Psoas muscle (tissue), 8 donors: Measurements from ENCODE around the gene CACNA1C. TPM values are rescaled to one million over a fixed set of nuclear protein-coding genes. Genes with fewer than 3 reads are reported as not detected.

Experiments
- ATAC-seq, 4 donors: fragments of 200-7000 bp; cut with Tn5 transposase; one replicate each; pipeline ENCODE4 v1.9.1; 2020; ENCODE audit warnings: moderate library complexity in 3 of 4, mild to moderate bottlenecking in 2 of 4
- DNase-seq, 2 donors: peaks; one replicate each; pipeline ENCODE4 v3.0.0-alpha.2; 2020
- H3K27ac ChIP-seq: fragments of 200-600 bp; one replicate; pipeline ENCODE4 v1.8.0; 2022
- H3K27me3 ChIP-seq, 3 donors: fragments of 200-600 bp in 1 of 3; one replicate each; pipeline versions ENCODE4 v1.6.1 to v1.8.0; 2013 to 2022; ENCODE audit warnings: low read length in 2 of 3, mild to moderate bottlenecking in 2 of 3, moderate library complexity in 1 of 3; ENCODE audit not compliant: insufficient read depth in 3 of 3
- H3K36me3 ChIP-seq, 2 donors: fragments of 200-600 bp in 1 of 2; one replicate each; pipeline versions ENCODE4 v1.6.1 to v1.8.0; 2013 to 2022; ENCODE audit warnings: low read depth in 1 of 2, mild to moderate bottlenecking in 1 of 2, moderate library complexity in 1 of 2; ENCODE audit not compliant: insufficient read depth in 1 of 2
- H3K4me1 ChIP-seq: fragments of 200-600 bp; one replicate; pipeline ENCODE4 v1.8.0; 2022
- H3K4me3 ChIP-seq: fragments of 200-600 bp; one replicate; pipeline ENCODE4 v1.8.0; 2022; ENCODE audit warnings: mild to moderate bottlenecking
- H3K9me3 ChIP-seq: fragments of 200-600 bp; one replicate; pipeline ENCODE4 v1.8.0; 2022
- WGBS, 3 donors: extraction: QIAGEN DNeasy Blood & Tissue Kit; methylation state at CpG; one replicate each; pipeline versions ENCODE4 v1.1.6 to v1.1.7; 2013; 5-methylcytosine and 5-hydroxymethylcytosine counted together
- intact Hi-C, 2 donors: fragments of 100-400 bp; cut with DNase I; formaldehyde crosslinking; loops; one replicate each; pipeline versions ENCODE4 v1.11.0 to v1.14.2; 2022
- polyA plus RNA-seq, 3 donors: library from polyadenylated mRNA; stranded (reverse); fragments of 200-250 nt; gene quantifications; one replicate each; pipeline ENCODE4 v1.2.3, GENCODE V29; 2013
- total RNA-seq, 4 donors: library from RNA; stranded (reverse); fragmentation: NEBNext Ultra II Directional in 2 of 4; extraction: Animal tissue kit (Norgen Biotek cat#: 25700) in 2 of 4; gene quantifications; one replicate each; pipeline versions ENCODE4 v1.2.1 to v1.2.4, GENCODE V29; 2021 to 2023
- TF ChIP-seq, protein P1 (sequence below): fragments of 200-600 bp; IDR thresholded peaks from one replicate; pipeline ENCODE4 v1.8.0; 2022; ENCODE audit warnings: antibody characterized with exemption
- donor health status: healthy with polysubstance abuse.
- donor health status: DM: no; HTN: no; CAD: no; lungs with moderate emphysema.
- donor health status: Bipolar disorder and iron deficiency.
- donor health status: healthy.
- donor health status: DM: yes; HTN: yes; CAD: no.
- donor health status: DM: no; HTN: no; CAD: no.
- donor health status: DM: no; HTN: no; CAD: no.
- donor health status: DM: yes; HTN: yes; CAD: no.

Gene CACNA1C
- total and polyA plus RNA-seq, 7 donors: 0.26 to 2.9 (median 0.95) TPM

- WGBS, 3 donors: 40 to 47% (median 44%) methylated on average over 21 of the region's 21 CpGs
- Histone ChIP-seq H3K27ac (no peak overlapping the region), H3K4me1 (no peaks in the 10 kb centered on the region), H3K36me3 (no peaks in the 10 kb centered on the region), H3K9me3 (no peaks in the 10 kb centered on the region), H3K27me3 (peaks cover 2 to 49% (median 19%) of the 10 kb centered on the region in 3 donors), H3K4me3 (no peak overlapping the region)
- intact Hi-C loops: loop anchor here (1.0 to 10.0 kb wide), 4 partner anchors 228 to 526 kb away; no protein-coding TSS in a partner anchor
- DNase-seq (peak; percentile 53 to 77), ATAC-seq (peak; percentile 34 to 55 (median 46))
- TF ChIP-seq, protein P1, sequence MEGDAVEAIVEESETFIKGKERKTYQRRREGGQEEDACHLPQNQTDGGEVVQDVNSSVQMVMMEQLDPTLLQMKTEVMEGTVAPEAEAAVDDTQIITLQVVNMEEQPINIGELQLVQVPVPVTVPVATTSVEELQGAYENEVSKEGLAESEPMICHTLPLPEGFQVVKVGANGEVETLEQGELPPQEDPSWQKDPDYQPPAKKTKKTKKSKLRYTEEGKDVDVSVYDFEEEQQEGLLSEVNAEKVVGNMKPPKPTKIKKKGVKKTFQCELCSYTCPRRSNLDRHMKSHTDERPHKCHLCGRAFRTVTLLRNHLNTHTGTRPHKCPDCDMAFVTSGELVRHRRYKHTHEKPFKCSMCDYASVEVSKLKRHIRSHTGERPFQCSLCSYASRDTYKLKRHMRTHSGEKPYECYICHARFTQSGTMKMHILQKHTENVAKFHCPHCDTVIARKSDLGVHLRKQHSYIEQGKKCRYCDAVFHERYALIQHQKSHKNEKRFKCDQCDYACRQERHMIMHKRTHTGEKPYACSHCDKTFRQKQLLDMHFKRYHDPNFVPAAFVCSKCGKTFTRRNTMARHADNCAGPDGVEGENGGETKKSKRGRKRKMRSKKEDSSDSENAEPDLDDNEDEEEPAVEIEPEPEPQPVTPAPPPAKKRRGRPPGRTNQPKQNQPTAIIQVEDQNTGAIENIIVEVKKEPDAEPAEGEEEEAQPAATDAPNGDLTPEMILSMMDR: peak; percentile 64
These were observed 4.4 kb downstream of the CACNA1C start for GRCh38 chr12:2057041-2057794.

DNA sequence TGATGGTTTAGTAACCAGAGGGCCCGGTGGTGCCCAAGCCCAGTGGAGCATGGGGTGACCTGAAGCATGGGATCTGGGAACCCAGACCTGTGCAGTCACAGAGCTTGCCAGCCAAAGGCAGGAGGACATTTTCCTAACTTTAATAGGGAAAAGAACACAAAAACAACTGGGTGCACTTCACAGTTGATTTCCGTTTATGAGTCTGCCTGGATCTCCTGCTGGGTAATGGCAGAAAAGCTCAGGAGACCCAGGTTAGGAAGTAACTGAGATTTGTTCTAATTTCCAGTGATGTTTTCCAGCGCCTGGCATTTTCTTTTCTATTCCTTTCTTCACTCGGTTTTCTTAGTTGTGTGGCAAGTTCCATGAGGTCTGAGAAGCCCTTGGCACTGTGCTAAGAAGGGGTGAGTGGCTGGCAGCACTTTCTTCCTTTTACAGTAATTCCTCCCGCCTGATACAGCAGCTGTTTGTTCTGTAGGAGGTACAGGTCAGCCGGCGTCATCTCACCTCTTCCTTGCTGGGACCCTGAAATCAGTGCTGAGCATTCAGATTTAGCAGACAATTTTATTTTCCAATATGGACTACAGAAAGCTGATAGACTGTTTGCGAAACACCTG lies 5.1 kb downstream of the CACNA1C start:
- H3K27me3 ChIP-seq: peaks cover 0 to 49% (median 16%) of the 10 kb centered on the region in 3 donors

DNA sequence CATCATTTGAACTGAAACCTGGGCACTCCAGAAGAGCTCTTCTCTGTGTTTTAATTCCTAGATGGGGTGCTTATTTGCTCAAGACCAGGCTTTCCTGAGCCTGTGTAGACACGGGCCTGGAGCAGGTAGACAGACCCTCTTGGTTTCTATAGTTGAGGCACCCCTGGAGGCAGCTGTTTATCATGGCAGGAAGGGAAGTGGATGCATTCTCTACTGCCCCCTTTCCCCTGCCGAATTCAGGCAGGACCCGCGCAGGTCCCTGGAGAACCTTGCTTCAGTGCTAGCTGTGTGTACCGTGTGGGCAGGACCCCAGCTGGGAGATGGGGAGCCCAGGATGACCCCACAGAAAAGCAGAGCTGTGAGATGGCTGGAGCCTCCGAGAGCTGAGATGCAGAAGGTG lies 6.0 kb downstream of the CACNA1C start:
- DNase-seq (no peak), ATAC-seq (no peak)
- Histone ChIP-seq H3K36me3 (no peaks in the 10 kb centered on the region), H3K27me3 (peaks cover 0 to 40% (median 11%) of the 10 kb centered on the region in 3 donors), H3K27ac (no peak overlapping the region), H3K4me3 (no peak overlapping the region), H3K4me1 (no peaks in the 10 kb centered on the region), H3K9me3 (no peaks in the 10 kb centered on the region)
- intact Hi-C loops: loop anchor here (5.0 to 10.0 kb wide), 3 partner anchors 226 to 523 kb away; no protein-coding TSS in a partner anchor
- TF ChIP-seq, protein P1: no peak
- 65 to 79% (median 66%) methylated on average over 6 of the region's 6 CpGs for WGBS, 3 donors

More for the DNA sequence above, 5.1 kb downstream of the CACNA1C start:
- H3K9me3 ChIP-seq: no peaks in the 10 kb centered on the region
- 52 to 61% (median 55%) methylated on average over 8 of the region's 8 CpGs for WGBS, 3 donors
- no peaks in the 10 kb centered on the region for H3K4me1 ChIP-seq
- no peak overlapping the region for H3K4me3 ChIP-seq
- no peak for ATAC-seq
- TF ChIP-seq, protein P1: no peak
- DNase-seq: no peak
- no peak overlapping the region for H3K27ac ChIP-seq
- intact Hi-C loops: loop anchor here (1.0 to 10.0 kb wide), 4 partner anchors 227 to 525 kb away; no protein-coding TSS in a partner anchor
- H3K36me3 ChIP-seq: no peaks in the 10 kb centered on the region

DNA sequence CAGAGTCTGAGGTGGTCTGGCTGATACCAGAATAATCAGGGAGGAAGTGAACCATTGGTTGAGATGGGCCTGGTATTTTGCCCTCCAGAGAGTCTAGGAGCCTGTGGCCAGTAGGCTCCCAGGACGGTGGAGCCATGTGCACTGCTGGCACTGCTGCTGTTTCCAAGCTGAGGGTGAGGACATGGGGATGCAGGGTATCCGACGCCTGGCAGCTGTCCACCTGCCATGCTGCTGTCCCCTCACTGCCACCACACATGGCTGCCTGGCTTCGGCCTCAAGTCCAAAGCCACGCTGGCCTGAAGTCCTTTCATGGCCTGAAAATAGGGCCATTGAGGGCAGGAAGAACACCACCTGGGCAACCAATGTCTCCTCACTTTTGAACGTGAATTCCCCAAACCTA lies 8.6 kb downstream of the CACNA1C start:
- Histone ChIP-seq H3K27me3 (peaks cover 0 to 28% (median 0%) of the 10 kb centered on the region in 3 donors), H3K9me3 (no peaks in the 10 kb centered on the region), H3K36me3 (no peaks in the 10 kb centered on the region), H3K4me1 (no peaks in the 10 kb centered on the region), H3K27ac (no peak overlapping the region), H3K4me3 (no peak overlapping the region)
- ATAC-seq (no peak), DNase-seq (no peak)
- TF ChIP-seq, protein P1: no peak
- intact Hi-C loops: no loop called here
- 61 to 70% (median 62%) methylated on average over 6 of the region's 6 CpGs for WGBS, 3 donors
